GM18508 (cell line): ENCODE data around the gene ANKS1B.
"Not testable (repeated sequence)": the region's sequence is repeated elsewhere in the genome, so short reads cannot be mapped to it uniquely, and the experiment has no call there.

Experiments
- ATAC-seq: cut with Tn5 transposase; IDR thresholded peaks from one replicate; pipeline ENCODE4 v1.9.1; 2021; ENCODE audit warnings: moderate number of reproducible peaks; ENCODE audit not compliant: insufficient read depth, unreplicated experiment

ANKS1B gene

GRCh38 chr12:98869886-98870503 lies 1114.7 kb downstream of the ANKS1B start:
- no peak for ATAC-seq

- ATAC-seq = no peak
Observed at GRCh38 chr12:98868538-98868937, 1116.2 kb downstream of the ANKS1B start.

- ATAC-seq = no peak
Observed at GRCh38 chr12:98868076-98868475, 1116.7 kb downstream of the ANKS1B start.

GRCh38 chr12:98864363-98864762 lies 1120.4 kb downstream of the ANKS1B start:
- no peak for ATAC-seq

- ATAC-seq = no peak
Observed at GRCh38 chr12:98863167-98863566, 1121.6 kb downstream of the ANKS1B start.

GRCh38 chr12:98861251-98861650 lies 1123.5 kb downstream of the ANKS1B start:
- ATAC-seq = no peak

- no peak for ATAC-seq
Observed at GRCh38 chr12:98856897-98857540, 1127.7 kb downstream of the ANKS1B start.

GRCh38 chr12:98852181-98852580 lies 1132.6 kb downstream of the ANKS1B start:
- ATAC-seq = no peak

- ATAC-seq = no peak
Observed at GRCh38 chr12:98847242-98847641, 1137.5 kb downstream of the ANKS1B start.

- ATAC-seq = no peak
Observed at GRCh38 chr12:98845957-98846356, 1138.8 kb downstream of the ANKS1B start.

- ATAC-seq = no peak
Observed at GRCh38 chr12:98840325-98840724, 1144.4 kb downstream of the ANKS1B start.

GRCh38 chr12:98838231-98838647 lies 1146.5 kb downstream of the ANKS1B start:
- no peak for ATAC-seq

- not testable (repeated sequence) for ATAC-seq
Observed at GRCh38 chr12:98837134-98837752, 1147.5 kb downstream of the ANKS1B start.

- no peak for ATAC-seq
Observed at GRCh38 chr12:98830657-98831056, 1154.1 kb downstream of the ANKS1B start.

GRCh38 chr12:98828802-98829600 lies 1155.7 kb downstream of the ANKS1B start:
- no peak for ATAC-seq

GRCh38 chr12:98823012-98823411 lies 1161.7 kb downstream of the ANKS1B start:
- no peak for ATAC-seq

GRCh38 chr12:98821866-98822265 lies 1162.9 kb downstream of the ANKS1B start:
- no peak for ATAC-seq

GRCh38 chr12:98821232-98821631 lies 1163.5 kb downstream of the ANKS1B start:
- ATAC-seq = no peak

- ATAC-seq = no peak
Observed at GRCh38 chr12:98819821-98820404, 1164.8 kb downstream of the ANKS1B start.

- no peak for ATAC-seq
Observed at GRCh38 chr12:98819071-98819470, 1165.7 kb downstream of the ANKS1B start.

GRCh38 chr12:98818239-98818638 lies 1166.5 kb downstream of the ANKS1B start:
- ATAC-seq = no peak
